GM06990 (cell line): Measurements from ENCODE around the gene SLC9A1.
"Not testable (repeated sequence)": the region's sequence is repeated elsewhere in the genome, so short reads cannot be mapped to it uniquely, and the experiment has no call there.

Experiments
- DNase-seq: peaks from one replicate; pipeline ENCODE4 v3.0.0-alpha.2; 2011; ENCODE audit not compliant: insufficient read length; ENCODE audit errors: extremely low read depth
- H3K27me3 ChIP-seq: replicated peaks from 2 replicates; pipeline ENCODE4 v1.6.0; 2011; ENCODE audit warnings: low read length; ENCODE audit not compliant: control insufficient read depth, insufficient read depth
- H3K36me3 ChIP-seq: 2 replicates; pipeline ENCODE4 v1.5.1; 2011; ENCODE audit warnings: low read length; ENCODE audit not compliant: control insufficient read depth, insufficient read depth
- H3K4me3 ChIP-seq: replicated peaks from 2 replicates; pipeline ENCODE4 v1.5.1; 2011; ENCODE audit warnings: low read depth, mild to moderate bottlenecking, control low read depth, low read length
- CTCF ChIP-seq: IDR thresholded peaks from 2 replicates; pipeline ENCODE4 v1.5.1; 2011; ENCODE audit warnings: low read length, control low read depth, mild to moderate bottlenecking, inconsistent platforms; ENCODE audit not compliant: insufficient read depth, poor library complexity, severe bottlenecking

SLC9A1 gene

DNA sequence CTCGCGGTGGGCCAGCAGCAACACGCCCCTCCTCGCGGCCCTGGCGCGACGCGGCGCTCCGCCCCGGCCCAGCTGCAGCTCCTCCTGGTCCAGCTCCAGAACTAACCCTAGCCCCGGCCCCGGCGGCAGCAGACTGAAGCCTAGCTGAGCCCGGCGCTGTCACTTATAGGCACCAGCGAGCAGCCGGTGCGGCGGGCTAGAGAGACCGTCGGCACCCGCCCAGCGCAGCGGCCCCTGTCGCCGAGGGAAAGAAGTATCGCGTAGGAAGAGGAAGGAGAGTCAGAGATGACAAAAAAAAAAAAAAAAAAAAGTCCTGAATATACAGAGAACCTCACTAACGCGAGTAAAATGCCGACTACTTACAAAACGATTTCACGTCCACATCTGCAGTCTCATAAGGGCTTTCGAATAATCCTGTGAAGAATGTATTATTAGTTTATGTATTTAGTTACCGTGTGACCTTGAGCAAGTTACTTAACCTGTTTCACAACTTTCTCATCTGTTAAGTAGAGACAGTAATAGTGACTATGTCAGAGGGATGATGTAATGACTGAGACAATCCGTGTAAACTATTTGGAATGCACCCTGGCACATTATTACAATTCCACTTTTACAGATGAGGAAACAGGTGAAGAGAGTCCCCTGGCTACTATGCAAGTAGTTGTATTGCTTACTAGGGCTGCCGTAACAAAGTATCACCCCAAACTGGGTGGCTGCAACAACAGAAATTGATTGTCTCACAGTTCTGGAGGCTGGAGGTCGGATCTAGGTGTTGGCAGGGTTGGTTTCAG, at the start of gene SLC9A1:
TSS of gene SLC9A1 (minus strand) at position 135 of the 791 bp plus-strand sequence. CDS start 791 bp downstream, outside the sequence.
- no peaks in the 10 kb centered on the region; the same call in 1 of the 2 replicates for H3K36me3 ChIP-seq
- H3K27me3 ChIP-seq: no peaks in the 10 kb centered on the region
- TF ChIP-seq CTCF: peak; percentile 95
- H3K4me3 ChIP-seq: peak within 1 kb of the TSS; percentile 84
- peak; percentile 94 for DNase-seq

GRCh38 chr1:27203946-27204345, 49.0 kb upstream of the SLC9A1 start:
- Histone ChIP-seq H3K27me3 (no peaks in the 10 kb centered on the region), H3K4me3 (no peak overlapping the region), H3K36me3 (no peaks in the 10 kb centered on the region)
- no peak for DNase-seq
- TF ChIP-seq CTCF: no peak

DNA sequence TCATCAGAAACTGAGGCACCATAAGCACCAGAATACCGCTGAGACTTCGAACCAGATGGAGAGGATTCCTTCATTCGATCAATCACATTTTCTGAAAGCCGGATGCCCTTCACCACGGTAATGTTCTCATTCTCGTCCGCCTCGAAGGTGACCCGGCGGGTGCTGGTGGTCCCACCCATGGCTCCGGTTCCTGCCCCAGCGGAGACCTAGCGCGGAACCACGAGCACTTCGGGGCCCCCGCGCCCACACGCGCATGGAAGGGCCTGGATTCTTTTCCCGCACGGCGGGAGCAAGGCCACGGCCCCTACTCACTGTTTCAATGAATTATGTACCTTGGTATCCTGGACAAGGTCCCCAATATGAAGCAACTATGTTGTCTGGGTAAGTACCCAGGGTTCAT, 46.4 kb upstream of the SLC9A1 start:
- no peak overlapping the region for H3K4me3 ChIP-seq
- no peak for TF ChIP-seq CTCF
- no peaks in the 10 kb centered on the region for H3K27me3 ChIP-seq
- no peak for DNase-seq
- no peaks in the 10 kb centered on the region for H3K36me3 ChIP-seq

DNA sequence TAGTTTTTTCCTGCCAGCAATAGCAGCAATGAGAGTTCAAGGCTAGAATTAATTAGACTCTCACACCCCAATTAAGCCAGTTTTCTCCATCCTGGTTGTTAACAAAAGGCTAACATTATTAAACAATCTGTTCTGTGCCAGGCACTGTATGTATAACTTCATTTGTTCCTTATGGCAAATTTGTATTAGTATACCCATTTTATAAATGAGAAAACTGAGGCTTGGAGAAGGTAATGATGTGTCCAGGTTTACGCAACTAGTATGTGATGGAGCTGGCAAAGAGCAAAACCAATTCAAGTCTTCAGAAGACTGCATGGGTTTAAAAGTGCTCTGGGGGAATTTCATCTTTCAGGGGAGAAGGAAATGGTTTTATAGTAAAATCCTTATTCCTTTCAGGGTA, 38.3 kb upstream of the SLC9A1 start:
- H3K36me3 ChIP-seq: no peaks in the 10 kb centered on the region
- H3K4me3 ChIP-seq: no peak overlapping the region
- H3K27me3 ChIP-seq: no peaks in the 10 kb centered on the region; the same call in 1 of the 2 replicates
- DNase-seq: no peak
- TF ChIP-seq CTCF: no peak

- DNase-seq: no peak
- Histone ChIP-seq H3K27me3 (no peaks in the 10 kb centered on the region; the same call in 1 of the 2 replicates), H3K36me3 (no peaks in the 10 kb centered on the region), H3K4me3 (no peak overlapping the region)
- no peak for TF ChIP-seq CTCF
Measured at GRCh38 chr1:27192039-27192529, 37.2 kb upstream of the SLC9A1 start.

DNA sequence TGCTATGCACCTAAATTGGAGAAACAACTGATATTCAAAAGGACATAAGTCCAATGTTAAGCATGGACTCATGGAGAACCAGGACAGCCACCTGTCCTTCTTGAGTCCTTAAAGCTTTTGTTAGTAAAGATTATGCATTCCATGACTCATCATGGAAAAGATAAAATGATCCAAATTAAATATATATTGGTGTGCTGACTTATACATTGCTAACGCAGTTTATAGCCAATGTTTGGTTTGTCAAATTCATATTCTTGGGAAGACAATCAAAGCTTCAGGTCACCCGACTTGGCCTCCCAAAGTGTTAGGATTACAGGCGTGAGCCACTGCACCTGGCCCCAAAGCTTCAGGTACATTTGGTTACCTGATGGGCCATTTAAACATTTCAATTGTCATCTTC, 29.7 kb upstream of the SLC9A1 start:
- not testable (repeated sequence) for H3K27me3 ChIP-seq, H3K36me3 ChIP-seq, DNase-seq, H3K4me3 ChIP-seq
